B cell (primary cell): ENCODE measurements around the gene MEGF11. TPM values are rescaled to one million over a fixed set of nuclear protein-coding genes. Genes with fewer than 3 reads are reported as not detected.

Experiments
- ATAC-seq: fragments of 200-7000 bp; cut with Tn5 transposase; one replicate; pipeline ENCODE4 v1.10.0; 2021; ENCODE audit warnings: low read depth, mild to moderate bottlenecking, moderate number of reproducible peaks, moderate library complexity
- CTCF ChIA-PET: fragments of 350-600 bp; sonication (Branson Sonifier 250); formaldehyde crosslinking; loops from one replicate; lab custom pipeline; 2021; ENCODE audit warnings: antibody characterized with exemption, inconsistent platforms; lab: Charles Lee
- POLR2A ChIA-PET: fragments of 350-600 bp; sonication (Branson Sonifier 250); formaldehyde crosslinking; loops from one replicate; lab custom pipeline; 2021; ENCODE audit warnings: antibody characterized with exemption; lab: Charles Lee
- DNase-seq: peaks from one replicate; pipeline ENCODE4 v3.0.0; 2013
- H2AFZ ChIP-seq: 2 replicates; pipeline ENCODE4 v1.6.1; 2012; ENCODE audit warnings: mild to moderate bottlenecking, low read depth, low read length; ENCODE audit not compliant: insufficient read depth, poor library complexity, severe bottlenecking
- H3K27ac ChIP-seq, 2 donors: 1 replicate in 1 of 2; 2 replicates in 1 of 2; pipeline ENCODE4 v1.5.1; 2012 to 2013; ENCODE audit warnings: low read length in 2 of 2, mild to moderate bottlenecking in 2 of 2, moderate library complexity in 1 of 2
- H3K27me3 ChIP-seq, 4 experiments: fragments of 200-600 bp in 1 of 4; sonication (generic) in 1 of 4; replicated peaks in 1 of 4; 1 replicate in 2 of 4; 2 replicates in 2 of 4; pipeline versions ENCODE4 v1.6.1 to v1.7.0; 2013 to 2016; ENCODE audit warnings: low read length in 3 of 4, mild to moderate bottlenecking in 2 of 4, mixed read lengths in 1 of 4, moderate library complexity in 1 of 4; ENCODE audit not compliant: insufficient read depth in 4 of 4, control insufficient read depth in 3 of 4; ENCODE audit errors: control extremely low read depth in 1 of 4
- H3K36me3 ChIP-seq, 2 experiments: replicated peaks in 1 of 2; 1 replicate in 1 of 2; 2 replicates in 1 of 2; pipeline versions ENCODE4 v1.6.1 to v1.7.1; 2013; ENCODE audit warnings: low read length in 1 of 2; ENCODE audit not compliant: insufficient read depth in 2 of 2, control insufficient read depth in 1 of 2; ENCODE audit errors: control extremely low read depth in 1 of 2, extremely low read depth in 1 of 2
- H3K4me1 ChIP-seq, 2 donors: fragments of 200-600 bp in 1 of 2; sonication (generic) in 1 of 2; 1 replicate in 1 of 2; 2 replicates in 1 of 2; pipeline versions ENCODE4 v1.5.1 to v1.6.1; 2013 to 2017; ENCODE audit warnings: low read length in 2 of 2; ENCODE audit not compliant: control insufficient read depth in 2 of 2, insufficient read depth in 2 of 2
- H3K4me2 ChIP-seq: replicated peaks from 2 replicates; pipeline ENCODE3; 2012; ENCODE audit warnings: mild to moderate bottlenecking, low read depth, low read length; ENCODE audit not compliant: poor library complexity, severe bottlenecking
- H3K4me3 ChIP-seq, 5 experiments: fragments of 200-600 bp in 1 of 5; sonication (generic) in 1 of 5; 1 replicate in 3 of 5; 2 replicates in 2 of 5; pipeline versions ENCODE4 v1.5.1 to v1.7.0; 2011 to 2016; ENCODE audit warnings: low read length in 4 of 5, mild to moderate bottlenecking in 4 of 5, low read depth in 2 of 5, control low read depth in 1 of 5, moderate library complexity in 1 of 5; ENCODE audit not compliant: insufficient read depth in 1 of 5; ENCODE audit errors: control extremely low read depth in 1 of 5, extremely low read depth in 1 of 5
- H3K79me2 ChIP-seq: fragments of 200-600 bp; sonication (generic); one replicate; pipeline ENCODE4 v1.6.0; 2016; ENCODE audit warnings: low read length; ENCODE audit not compliant: control insufficient read depth, insufficient read depth
- H3K9ac ChIP-seq: fragments of 200-600 bp; sonication (generic); 2 replicates; pipeline ENCODE4 v1.6.1; 2017; ENCODE audit warnings: mild to moderate bottlenecking, low read length, moderate library complexity
- H3K9me3 ChIP-seq, 3 donors: one replicate each; pipeline versions ENCODE4 v1.6.1 to v1.7.1; 2013; ENCODE audit warnings: low read length in 2 of 3; ENCODE audit not compliant: control insufficient read depth in 2 of 3, insufficient read depth in 1 of 3; ENCODE audit errors: control extremely low read depth in 1 of 3
- H4K20me1 ChIP-seq: 2 replicates; pipeline ENCODE4 v1.6.0; 2012; ENCODE audit warnings: mild to moderate bottlenecking, low read length; ENCODE audit not compliant: insufficient read depth, control insufficient read depth, poor library complexity, severe bottlenecking
- H3K27ac Mint-ChIP-seq: one replicate; pipeline ENCODE4 v1.8.0; 2021; ENCODE audit warnings: mixed read lengths
- H3K27me3 Mint-ChIP-seq: one replicate; pipeline ENCODE4 v1.8.0; 2021; ENCODE audit warnings: mixed read lengths
- H3K4me1 Mint-ChIP-seq: one replicate; pipeline ENCODE4 v1.8.0; 2021; ENCODE audit warnings: mixed read lengths
- H3K4me3 Mint-ChIP-seq: one replicate; pipeline ENCODE4 v1.8.0; 2021; ENCODE audit warnings: mixed read lengths
- H3K9me3 Mint-ChIP-seq: one replicate; pipeline ENCODE4 v1.8.0; 2022; ENCODE audit warnings: mixed read lengths; ENCODE audit not compliant: insufficient read depth
- EZH2 ChIP-seq: IDR thresholded peaks from 2 replicates; pipeline ENCODE4 v1.6.1; 2012; ENCODE audit warnings: borderline replicate concordance, low read depth, mild to moderate bottlenecking, moderate library complexity, low read length; ENCODE audit not compliant: insufficient read depth, poor library complexity, severe bottlenecking
- WGBS: methylation state at CpG from one replicate; pipeline ENCODE4 v1.1.5; 2013; ENCODE audit warnings: missing lambda C conversion rate; ENCODE audit not compliant: insufficient coverage; 5-methylcytosine and 5-hydroxymethylcytosine counted together
- intact Hi-C: fragments of 100-400 bp; cut with micrococcal nuclease; formaldehyde crosslinking; loops from one replicate; pipeline ENCODE4 v1.10.0; 2022
- polyA plus RNA-seq: library from polyadenylated mRNA; depleted of rRNA; stranded (reverse); fragments of >200 nt; gene quantifications from 2 replicates; pipeline ENCODE4 v1.2.3, GENCODE V29; 2012
- total RNA-seq, 2 donors: library from RNA; stranded (reverse); fragments of 120-200 nt in 1 of 2; gene quantifications; 1 replicate in 1 of 2; 2 replicates in 1 of 2; pipeline versions ENCODE4 v1.2.3 to v1.2.4, GENCODE V29; 2013 to 2022
- TF ChIP-seq, protein P1 (sequence below): fragments of 200-600 bp; IDR thresholded peaks from one replicate; pipeline ENCODE4 v1.8.0; 2022; ENCODE audit warnings: antibody characterized with exemption, mild to moderate bottlenecking

The MEGF11 gene
- total and polyA plus RNA-seq, 2 donors (not counting 1 experiment from before 2014, with no cell fraction given), result 0.04 to 0.34 TPM

DNA sequence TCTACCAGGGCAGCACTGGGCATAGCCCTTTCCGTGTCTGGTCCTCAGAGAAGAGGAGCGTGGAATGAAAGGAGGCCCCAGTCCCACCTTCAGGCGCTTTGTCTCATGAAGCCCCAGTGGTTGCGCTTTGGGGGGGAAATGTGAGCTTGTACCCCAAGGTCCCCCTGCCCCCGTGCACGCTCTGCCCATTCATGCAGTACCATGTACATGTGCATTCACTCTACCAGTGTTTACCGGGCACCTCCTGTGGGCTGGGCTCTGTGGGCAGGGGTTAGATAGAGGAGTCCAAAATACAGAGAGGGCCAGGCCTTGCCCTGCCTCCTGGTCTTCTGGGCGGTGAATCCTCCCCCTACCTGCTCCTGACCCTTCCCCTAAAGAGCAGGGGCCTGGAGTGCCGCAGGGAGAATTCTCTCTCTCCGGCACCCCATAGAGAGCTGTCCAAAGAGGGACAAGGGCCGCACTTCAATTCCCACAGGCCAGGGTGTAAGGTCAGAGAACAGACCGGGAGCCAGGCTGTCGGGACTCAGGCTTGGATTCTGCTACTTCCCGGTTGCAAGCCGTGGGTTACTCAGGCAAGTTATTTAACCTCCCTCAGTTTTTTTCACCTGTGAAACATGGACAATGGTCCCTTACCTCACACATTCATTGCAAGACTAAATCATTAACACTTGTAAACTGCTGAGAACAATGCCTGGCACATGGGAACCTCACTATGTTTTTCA is 153.4 kb downstream of the MEGF11 start:
- Histone ChIP-seq H3K27me3 (no peaks in the 10 kb centered on the region), H3K36me3 (no peaks in the 10 kb centered on the region), H3K9ac (no peak overlapping the region), H2AFZ (no peak overlapping the region), H3K9me3 (no peaks in the 10 kb centered on the region), H3K4me3 (no peak overlapping the region), H3K4me2 (no peak overlapping the region), H3K79me2 (no peaks in the 10 kb centered on the region), H4K20me1 (no peaks in the 10 kb centered on the region), H3K27ac (no peak overlapping the region), H3K4me1 (no peaks in the 10 kb centered on the region)
- TF ChIP-seq, protein P1, sequence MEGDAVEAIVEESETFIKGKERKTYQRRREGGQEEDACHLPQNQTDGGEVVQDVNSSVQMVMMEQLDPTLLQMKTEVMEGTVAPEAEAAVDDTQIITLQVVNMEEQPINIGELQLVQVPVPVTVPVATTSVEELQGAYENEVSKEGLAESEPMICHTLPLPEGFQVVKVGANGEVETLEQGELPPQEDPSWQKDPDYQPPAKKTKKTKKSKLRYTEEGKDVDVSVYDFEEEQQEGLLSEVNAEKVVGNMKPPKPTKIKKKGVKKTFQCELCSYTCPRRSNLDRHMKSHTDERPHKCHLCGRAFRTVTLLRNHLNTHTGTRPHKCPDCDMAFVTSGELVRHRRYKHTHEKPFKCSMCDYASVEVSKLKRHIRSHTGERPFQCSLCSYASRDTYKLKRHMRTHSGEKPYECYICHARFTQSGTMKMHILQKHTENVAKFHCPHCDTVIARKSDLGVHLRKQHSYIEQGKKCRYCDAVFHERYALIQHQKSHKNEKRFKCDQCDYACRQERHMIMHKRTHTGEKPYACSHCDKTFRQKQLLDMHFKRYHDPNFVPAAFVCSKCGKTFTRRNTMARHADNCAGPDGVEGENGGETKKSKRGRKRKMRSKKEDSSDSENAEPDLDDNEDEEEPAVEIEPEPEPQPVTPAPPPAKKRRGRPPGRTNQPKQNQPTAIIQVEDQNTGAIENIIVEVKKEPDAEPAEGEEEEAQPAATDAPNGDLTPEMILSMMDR, result no peak
- TF ChIP-seq EZH2, result no peak
- ChIA-PET POLR2A (no interaction called here), CTCF (no interaction called here)
- Mint-ChIP-seq H3K27ac (no peak overlapping the region), H3K4me1 (no peaks in the 10 kb centered on the region), H3K4me3 (no peak overlapping the region), H3K9me3 (no peaks in the 10 kb centered on the region), H3K27me3 (peaks cover 22% of the 10 kb centered on the region)
- no peak for DNase-seq
- no peak for ATAC-seq
- intact Hi-C loops, result no loop called here
- 85% methylated on average over 10 of the region's 15 CpGs for WGBS

DNA sequence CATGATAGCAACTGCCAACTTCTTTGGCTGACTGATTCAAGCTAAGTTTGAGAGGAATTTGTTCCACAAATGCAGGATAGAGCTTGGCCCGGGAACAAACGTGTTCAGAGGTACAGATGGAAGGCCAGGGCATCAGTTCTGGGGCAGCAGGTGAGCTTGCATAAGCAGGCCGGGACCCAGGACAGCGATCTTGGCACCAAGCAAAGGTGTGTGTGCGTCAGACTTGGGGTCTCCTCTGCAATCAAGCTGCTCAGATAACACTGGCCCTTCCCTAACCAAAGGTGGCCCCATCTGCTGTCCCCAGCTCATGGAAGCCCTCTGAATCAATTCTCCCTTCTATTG is 155.6 kb downstream of the MEGF11 start:
- Mint-ChIP-seq H3K4me3 (no peak overlapping the region), H3K27me3 (peaks cover 22% of the 10 kb centered on the region), H3K9me3 (no peaks in the 10 kb centered on the region), H3K27ac (no peak overlapping the region), H3K4me1 (no peaks in the 10 kb centered on the region)
- no peaks in the 10 kb centered on the region for H3K27me3 ChIP-seq
- H3K36me3 ChIP-seq, result no peaks in the 10 kb centered on the region
- no peak overlapping the region for H3K27ac ChIP-seq
- 62% methylated on average over 5 of the region's 5 CpGs for WGBS
- H3K4me3 ChIP-seq, result no peak overlapping the region
- DNase-seq, result no peak
- ChIA-PET CTCF (no interaction called here), POLR2A (no interaction called here)
- no peak overlapping the region for H2AFZ ChIP-seq
- ATAC-seq, result no peak
- H3K79me2 ChIP-seq, result no peaks in the 10 kb centered on the region
- no peak overlapping the region for H3K4me2 ChIP-seq
- TF ChIP-seq, protein P1, result no peak
- no peak for TF ChIP-seq EZH2
- no peaks in the 10 kb centered on the region for H4K20me1 ChIP-seq
- no peaks in the 10 kb centered on the region for H3K9me3 ChIP-seq
- no peak overlapping the region for H3K9ac ChIP-seq
- intact Hi-C loops, result no loop called here
- H3K4me1 ChIP-seq, result no peaks in the 10 kb centered on the region
